Measurements from ENCODE around the gene SLC25A12. TPM values are rescaled to one million over a fixed set of nuclear protein-coding genes. Genes with fewer than 3 reads are reported as not detected.

SLC25A12 gene
- polyA plus RNA-seq, 1 of the 3 experiments (the other 2 are of a cell fraction) = 13.0 TPM

GRCh38 chr2:171879865-171880264 is 14.2 kb downstream of the SLC25A12 start:
- peaks cover 0 to 3% of the 10 kb centered on the region in 2 experiments for H3K36me3 ChIP-seq (replicated peaks in 1 of 2; ENCODE audit: control insufficient read depth in 1 of 2, insufficient read depth in 2 of 2, low read length in 1 of 2)
- H3K27me3 ChIP-seq (ENCODE audit: insufficient read depth) = no peaks in the 10 kb centered on the region
- H3K79me2 ChIP-seq (ENCODE audit: insufficient read depth) = 0 out of 2 replicates have a peak, but pooled peaks cover 4% of the 10 kb centered on the region
- H3K4me3 ChIP-seq (ENCODE audit: low read depth in 2 of 2, low read length in 1 of 2) = no peak overlapping the region
- H3K27ac ChIP-seq (ENCODE audit: low read depth in 2 of 2, low read length in 1 of 2) = no peak overlapping the region
- TF ChIP-seq FOXJ3 (CRISPR knock-in tag; IDR thresholded peaks at IDR 0.05) = no peak
- TF ChIP-seq RCOR1 (IDR thresholded peaks at IDR 0.05; ENCODE audit: low read length) = no peak
- TF ChIP-seq USF1 (IDR thresholded peaks at IDR 0.05; ENCODE audit: borderline replicate concordance, low read depth) = no peak
- no peak for TF ChIP-seq EP300 (IDR thresholded peaks at IDR 0.05; ENCODE audit: borderline replicate concordance in 1 of 2, low read depth in 1 of 2, low read length in 1 of 2)
- TF ChIP-seq IRF3 (IDR thresholded peaks at IDR 0.05; ENCODE audit: low read depth, low read length) = no peak
- no peak for TF ChIP-seq MXI1 (IDR thresholded peaks at IDR 0.05; ENCODE audit: low read depth, low read length)
- no peak for TF ChIP-seq MEF2A (IDR thresholded peaks at IDR 0.05; ENCODE audit: borderline replicate concordance, low read depth)
- no peak for TF ChIP-seq FOSL2 (IDR thresholded peaks at IDR 0.05; ENCODE audit: borderline replicate concordance, low read depth)
- no peak for TF ChIP-seq REST (IDR thresholded peaks at IDR 0.05; ENCODE audit: low read depth, low read length)
- TF ChIP-seq SMC3 (IDR thresholded peaks at IDR 0.05; ENCODE audit: low read depth, low read length) = no peak
- no peak for TF ChIP-seq POLR2AphosphoS5 (IDR thresholded peaks at IDR 0.05; ENCODE audit: low read depth, low read length)
- no peak for TF ChIP-seq CHD2 (IDR thresholded peaks at IDR 0.05; ENCODE audit: low read length, partially characterized antibody)
- 100% methylated on average over 1 of the region's 1 CpG for WGBS (ENCODE audit: low lambda C conversion rate)
- H2AFZ ChIP-seq (ENCODE audit: low read depth) = no peak overlapping the region
- ChIA-PET CTCF (no interaction called here), POLR2A (no interaction called here)
- DNase-seq = no peak
- H3K4me2 ChIP-seq = no peak overlapping the region
- no peaks in the 10 kb centered on the region for H3K9me2 ChIP-seq
- no peak overlapping the region for H3K9ac ChIP-seq
- no peaks in the 10 kb centered on the region for H3K9me3 ChIP-seq
- H3K4me1 ChIP-seq (ENCODE audit: control insufficient read depth in 1 of 2, insufficient read depth in 2 of 2, low read depth in 1 of 2, low read length in 1 of 2) = no peaks in the 10 kb centered on the region; a peak in 1 of 4 replicates
- no peaks in the 10 kb centered on the region for H4K20me1 ChIP-seq (ENCODE audit: insufficient read depth)
- no peaks in the 10 kb centered on the region for H3F3A ChIP-seq (replicated peaks; ENCODE audit: insufficient read depth)
